NCI-H774 (cell line): Measurements from ENCODE around the gene ZFP2.

Source experiments
- DNase-seq: peaks from one replicate; lab custom pipeline; 2025; lab: John Stamatoyannopoulos, UW

The ZFP2 gene

GRCh38 chr5:178981381-178981780 is 85.7 kb downstream of the ZFP2 start:
- no peak for DNase-seq
